Dendritic cell treated with granulocyte-macrophage colony-stimulating factor and Interleukin-4, amounts not matched to agents 40 ng/mL and 50 ng/mL, for 4 days (primary cell): ENCODE data around the gene PALLD.
"Not testable (repeated sequence)": the region's sequence is repeated elsewhere in the genome, so short reads cannot be mapped to it uniquely, and the experiment has no call there.

Source experiments
- H3K27ac Mint-ChIP-seq: one replicate; pipeline ENCODE4 v1.8.0; 2022; ENCODE audit warnings: mild to moderate bottlenecking, mixed read lengths
- H3K27me3 Mint-ChIP-seq: one replicate; pipeline ENCODE4 v1.8.0; 2022; ENCODE audit warnings: mild to moderate bottlenecking, mixed read lengths
- H3K36me3 Mint-ChIP-seq: one replicate; pipeline ENCODE4 v1.8.0; 2022; ENCODE audit warnings: low read depth, mixed read lengths
- H3K4me1 Mint-ChIP-seq: one replicate; pipeline ENCODE4 v1.8.0; 2022; ENCODE audit warnings: low read depth, mixed read lengths
- H3K4me3 Mint-ChIP-seq: one replicate; pipeline ENCODE4 v1.8.0; 2022; ENCODE audit warnings: mild to moderate bottlenecking, moderate library complexity, mixed read lengths
- H3K9me3 Mint-ChIP-seq: one replicate; pipeline ENCODE4 v1.8.0; 2022; ENCODE audit warnings: mixed read lengths
- intact Hi-C: fragments of 100-400 bp; cut with micrococcal nuclease; formaldehyde crosslinking; loops from one replicate; pipeline ENCODE4 v1.15.0; 2022

The PALLD gene

DNA sequence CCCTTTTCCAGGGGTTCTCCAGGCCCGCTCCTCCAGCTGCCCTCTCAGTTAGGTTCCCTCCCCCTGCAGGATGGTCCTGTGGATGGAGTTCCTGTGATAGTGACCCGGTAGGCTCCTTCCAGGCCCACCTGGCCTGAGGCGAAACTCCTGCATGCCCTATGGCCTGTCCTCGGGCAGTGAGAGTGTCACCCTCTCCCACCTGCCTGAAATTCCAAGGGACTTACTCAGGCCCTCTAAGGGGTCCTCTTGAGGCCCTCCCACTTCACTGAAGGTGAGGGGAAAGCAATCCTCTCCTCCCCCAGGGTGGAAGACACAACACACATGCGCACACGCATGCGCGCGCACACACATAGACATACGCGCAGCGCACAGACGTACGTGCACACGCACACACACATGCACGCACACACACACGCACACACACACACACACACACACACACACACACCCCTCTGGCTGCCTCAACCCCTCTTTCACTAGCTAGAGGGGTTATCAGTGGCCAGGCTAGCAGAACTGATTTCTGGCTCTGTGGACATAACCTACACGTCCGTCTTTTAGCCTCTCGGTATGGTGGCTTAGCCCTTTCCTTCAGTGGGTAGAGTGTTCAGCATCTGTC, 297.3 kb downstream of the PALLD start:
- H3K9me3 Mint-ChIP-seq, result peaks cover 9% of the 10 kb centered on the region

DNA sequence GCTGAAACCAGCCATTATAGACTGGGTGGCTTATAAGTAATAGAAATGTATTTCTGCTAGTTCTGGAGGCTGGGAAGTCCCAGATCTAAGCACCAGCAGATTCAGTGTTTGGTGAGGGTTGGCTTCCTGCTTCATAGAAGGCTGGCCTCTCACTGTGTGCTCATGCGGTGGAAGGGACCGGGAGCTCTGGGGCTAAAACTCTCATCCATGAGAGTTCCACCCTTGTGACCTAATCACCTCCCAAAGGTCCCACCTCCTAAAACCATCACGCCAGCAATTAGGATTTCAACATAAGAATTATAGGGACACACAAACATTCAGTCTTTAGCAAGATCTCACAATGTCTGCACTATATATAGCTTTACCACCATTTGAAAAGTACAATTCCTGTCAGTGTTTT, 298.0 kb downstream of the PALLD start:
- H3K36me3 Mint-ChIP-seq, result peaks cover 8% of the 10 kb centered on the region
- intact Hi-C loops, result loop anchor here (5.0 kb wide), 1 partner anchor 33 kb away; no protein-coding TSS in a partner anchor
- H3K4me3 Mint-ChIP-seq, result no peak overlapping the region
- peak overlapping the region; percentile 40 for H3K27ac Mint-ChIP-seq
- H3K27me3 Mint-ChIP-seq, result no peaks in the 10 kb centered on the region
- peaks cover 9% of the 10 kb centered on the region for H3K9me3 Mint-ChIP-seq
- peaks cover 54% of the 10 kb centered on the region for H3K4me1 Mint-ChIP-seq

More for the DNA sequence above, 297.3 kb downstream of the PALLD start:
- intact Hi-C loops, result no loop called here
- Mint-ChIP-seq H3K36me3 (peaks cover 8% of the 10 kb centered on the region), H3K27me3 (no peaks in the 10 kb centered on the region), H3K4me3 (no peak overlapping the region), H3K4me1 (peaks cover 57% of the 10 kb centered on the region), H3K27ac (peak overlapping the region; percentile 40)

DNA sequence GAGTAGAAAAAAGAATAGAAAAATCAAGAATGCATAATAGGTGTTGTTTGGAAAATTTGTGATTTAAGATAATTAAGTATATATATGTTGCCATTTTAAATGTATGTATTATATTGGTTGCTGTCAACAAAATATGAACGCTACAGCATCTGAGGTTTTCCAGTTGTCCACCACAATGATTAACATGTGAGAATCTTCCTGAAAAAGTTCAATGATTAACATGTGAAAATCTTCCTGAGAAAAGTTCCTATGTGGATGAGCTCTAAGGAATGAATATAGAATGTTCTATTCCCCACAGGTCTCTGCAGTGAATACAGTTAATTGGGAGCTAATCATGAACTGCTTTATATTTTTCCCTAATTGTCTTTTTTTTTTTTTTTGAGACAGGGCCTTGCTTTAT, 298.5 kb downstream of the PALLD start:
- H3K27me3 Mint-ChIP-seq, result no peaks in the 10 kb centered on the region
- peaks cover 9% of the 10 kb centered on the region for H3K9me3 Mint-ChIP-seq
- no peak overlapping the region for H3K27ac Mint-ChIP-seq
- peaks cover 8% of the 10 kb centered on the region for H3K36me3 Mint-ChIP-seq
- H3K4me1 Mint-ChIP-seq, result peaks cover 49% of the 10 kb centered on the region
- intact Hi-C loops, result loop anchor here (5.0 kb wide), 1 partner anchor 33 kb away; no protein-coding TSS in a partner anchor
- H3K4me3 Mint-ChIP-seq, result no peak overlapping the region

DNA sequence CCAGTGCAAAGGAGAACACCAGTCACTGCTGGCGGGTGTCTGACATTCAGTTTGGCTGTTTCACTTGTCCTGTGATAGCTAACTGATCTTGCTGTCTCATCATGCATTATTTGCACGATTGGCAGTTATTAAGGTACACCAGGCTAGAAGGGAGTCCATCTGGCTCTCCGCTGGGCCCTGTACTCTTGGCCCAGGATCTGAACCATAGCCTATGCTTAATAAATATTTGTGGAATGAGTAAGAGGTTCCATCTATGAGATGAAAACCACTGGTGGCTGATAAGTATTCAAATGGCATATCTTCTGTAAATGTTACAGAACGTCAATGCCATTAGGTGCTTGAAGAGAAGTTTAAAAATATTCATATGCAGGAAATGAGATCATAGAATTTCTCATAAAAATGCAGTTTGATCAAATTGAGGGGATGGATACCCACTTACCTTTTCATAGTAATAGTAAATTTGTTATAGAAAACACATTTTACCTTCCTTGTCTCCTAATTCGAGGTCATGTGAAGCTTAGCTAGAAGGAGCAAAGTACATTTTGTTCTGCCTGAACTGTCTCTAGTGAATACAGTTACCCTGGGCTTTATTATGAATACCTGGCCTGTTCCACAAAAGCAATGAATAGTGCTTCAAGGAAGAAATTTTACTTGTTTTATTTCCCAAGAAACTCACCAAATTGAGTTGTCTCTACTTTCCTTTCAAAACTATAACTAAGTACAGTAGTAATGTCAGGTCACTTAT, 299.7 kb downstream of the PALLD start:
- Mint-ChIP-seq H3K27ac (peak overlapping the region; percentile 43), H3K4me3 (no peak overlapping the region), H3K4me1 (peaks cover 37% of the 10 kb centered on the region), H3K27me3 (no peaks in the 10 kb centered on the region), H3K9me3 (peaks cover under 1% of the 10 kb centered on the region), H3K36me3 (no peaks in the 10 kb centered on the region)
- intact Hi-C loops, result loop anchor here (2.0 to 5.0 kb wide), 2 partner anchors 34 to 36 kb away; no protein-coding TSS in a partner anchor

DNA sequence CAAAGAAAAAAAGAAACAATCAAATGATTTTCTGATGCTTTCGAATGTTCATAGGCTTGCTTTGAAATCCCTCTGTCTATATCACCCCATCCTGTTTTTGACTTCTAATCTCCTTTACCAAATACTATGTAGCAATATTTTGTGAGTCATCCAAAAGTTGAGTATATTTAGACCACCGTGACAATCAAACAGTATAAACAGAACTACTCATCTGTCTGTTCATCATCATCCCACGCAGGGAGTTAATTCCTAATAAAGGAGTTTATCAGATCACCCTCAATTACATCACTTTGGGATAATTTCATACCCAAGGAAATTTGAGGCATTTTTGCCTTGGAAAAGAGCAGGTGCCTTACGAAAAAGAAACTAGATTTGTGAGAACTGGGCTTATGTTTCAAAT, 300.3 kb downstream of the PALLD start:
- peaks cover 38% of the 10 kb centered on the region for H3K4me1 Mint-ChIP-seq
- no peaks in the 10 kb centered on the region for H3K36me3 Mint-ChIP-seq
- no peak overlapping the region for H3K4me3 Mint-ChIP-seq
- H3K27ac Mint-ChIP-seq, result peak overlapping the region; percentile 43
- no peaks in the 10 kb centered on the region for H3K27me3 Mint-ChIP-seq
- intact Hi-C loops, result loop anchor here (2.0 to 5.0 kb wide), 2 partner anchors 35 to 36 kb away; no protein-coding TSS in a partner anchor
- H3K9me3 Mint-ChIP-seq, result no peaks in the 10 kb centered on the region

DNA sequence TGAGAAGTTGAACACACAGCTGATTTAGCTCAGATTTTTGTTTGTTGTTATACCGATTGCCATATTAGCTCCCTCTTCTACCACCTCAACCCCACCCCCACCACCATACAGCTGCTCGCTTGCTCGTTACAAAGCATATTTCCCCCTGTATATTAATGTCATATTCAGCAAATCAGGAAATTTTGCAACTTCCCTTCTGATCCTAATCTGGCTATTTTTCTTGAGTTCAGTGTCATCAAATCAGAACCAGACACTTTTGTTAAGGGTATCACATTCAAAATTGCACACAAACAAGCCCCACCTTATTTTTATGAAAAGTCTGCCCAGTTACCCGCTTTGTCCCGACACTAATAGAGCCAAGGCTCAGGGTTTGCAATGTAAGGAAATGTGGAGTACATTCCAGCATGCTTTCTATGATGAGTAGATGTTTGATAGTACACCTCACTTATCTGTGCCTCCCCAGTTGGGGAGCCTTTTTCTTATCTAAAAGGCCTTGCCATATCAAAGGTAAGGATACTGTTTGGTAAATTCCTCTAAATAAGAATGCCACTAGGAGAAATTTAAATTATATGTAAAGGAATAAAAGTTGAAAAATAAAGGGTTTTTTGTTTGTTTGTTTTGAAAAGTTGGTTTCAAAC, 301.0 kb downstream of the PALLD start:
- H3K4me1 Mint-ChIP-seq, result peaks cover 45% of the 10 kb centered on the region
- no peaks in the 10 kb centered on the region for H3K9me3 Mint-ChIP-seq
- intact Hi-C loops, result loop anchor here (2.0 to 5.0 kb wide), 2 partner anchors 35 to 36 kb away; no protein-coding TSS in a partner anchor
- no peak overlapping the region for H3K4me3 Mint-ChIP-seq
- peak overlapping the region; percentile 43 for H3K27ac Mint-ChIP-seq
- H3K27me3 Mint-ChIP-seq, result no peaks in the 10 kb centered on the region
- no peaks in the 10 kb centered on the region for H3K36me3 Mint-ChIP-seq

DNA sequence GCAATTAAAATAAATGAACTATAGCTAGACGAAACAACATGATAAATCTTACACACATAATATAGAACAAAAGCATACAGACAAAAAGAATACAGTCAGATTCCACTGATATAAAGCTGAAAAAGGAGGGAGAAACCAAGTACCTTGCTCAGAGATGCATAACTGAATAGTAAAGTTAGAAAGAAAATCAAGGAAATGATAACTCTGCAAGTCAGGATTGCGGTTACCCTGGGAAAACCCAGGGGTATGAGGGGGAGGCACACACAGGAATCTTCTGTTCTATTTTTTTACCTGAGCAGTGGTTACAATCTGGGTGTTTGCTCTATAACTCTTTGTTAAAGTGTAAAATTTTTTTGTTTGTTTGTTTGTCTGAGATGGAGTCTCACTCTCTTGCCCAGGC, 304.1 kb downstream of the PALLD start:
- H3K9me3 Mint-ChIP-seq, result no peaks in the 10 kb centered on the region
- peaks cover 45% of the 10 kb centered on the region for H3K4me1 Mint-ChIP-seq
- intact Hi-C loops, result no loop called here
- H3K36me3 Mint-ChIP-seq, result no peaks in the 10 kb centered on the region
- no peaks in the 10 kb centered on the region for H3K27me3 Mint-ChIP-seq
- H3K4me3 Mint-ChIP-seq, result no peak overlapping the region
- H3K27ac Mint-ChIP-seq, result no peak overlapping the region

DNA sequence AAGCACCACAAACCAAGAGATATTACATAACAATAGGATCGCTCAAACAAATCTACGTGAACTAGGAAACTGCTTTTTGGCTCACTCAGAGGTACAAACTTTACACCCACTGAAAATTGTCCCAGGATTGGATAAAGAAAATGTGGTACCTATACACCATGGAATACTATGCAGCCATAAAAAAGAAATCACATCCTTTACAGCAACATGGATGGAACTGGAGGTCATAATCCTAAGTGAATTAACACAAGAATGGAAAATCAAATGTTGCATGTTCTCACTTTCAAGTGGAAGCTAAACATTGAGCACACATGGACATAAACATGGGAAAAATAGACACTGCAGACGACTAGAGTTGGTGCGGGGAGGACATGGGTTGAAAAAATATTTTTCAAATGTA, 305.4 kb downstream of the PALLD start:
- intact Hi-C loops, result no loop called here
- Mint-ChIP-seq H3K36me3 (no peaks in the 10 kb centered on the region), H3K4me3 (no peak overlapping the region), H3K9me3 (no peaks in the 10 kb centered on the region), H3K27ac (no peak overlapping the region), H3K27me3 (no peaks in the 10 kb centered on the region), H3K4me1 (peaks cover 47% of the 10 kb centered on the region)

DNA sequence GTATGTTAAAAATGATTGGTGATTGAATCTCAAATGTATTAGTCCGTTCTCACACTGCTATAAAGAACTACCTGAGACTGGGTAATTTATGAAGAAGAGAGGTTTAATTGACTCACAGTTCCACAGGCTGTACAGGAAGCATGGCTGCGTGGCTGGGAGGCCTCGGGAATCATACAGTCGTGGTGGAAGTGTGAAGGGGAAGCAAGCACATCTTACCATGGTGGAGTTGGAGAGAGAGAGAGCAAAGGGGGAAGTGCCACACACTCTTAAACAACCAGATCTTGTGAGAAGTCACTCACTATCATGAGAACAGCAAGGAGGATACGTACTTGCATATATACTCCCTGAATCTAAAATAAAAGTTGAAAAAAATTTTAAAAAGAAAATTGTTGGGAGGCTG, 306.2 kb downstream of the PALLD start:
- H3K27me3 Mint-ChIP-seq, H3K36me3 Mint-ChIP-seq, H3K9me3 Mint-ChIP-seq, H3K4me3 Mint-ChIP-seq, intact Hi-C loops: not testable (repeated sequence)
- Mint-ChIP-seq H3K4me1 (peaks cover 40% of the 10 kb centered on the region), H3K27ac (peak overlapping the region; percentile 60)

DNA sequence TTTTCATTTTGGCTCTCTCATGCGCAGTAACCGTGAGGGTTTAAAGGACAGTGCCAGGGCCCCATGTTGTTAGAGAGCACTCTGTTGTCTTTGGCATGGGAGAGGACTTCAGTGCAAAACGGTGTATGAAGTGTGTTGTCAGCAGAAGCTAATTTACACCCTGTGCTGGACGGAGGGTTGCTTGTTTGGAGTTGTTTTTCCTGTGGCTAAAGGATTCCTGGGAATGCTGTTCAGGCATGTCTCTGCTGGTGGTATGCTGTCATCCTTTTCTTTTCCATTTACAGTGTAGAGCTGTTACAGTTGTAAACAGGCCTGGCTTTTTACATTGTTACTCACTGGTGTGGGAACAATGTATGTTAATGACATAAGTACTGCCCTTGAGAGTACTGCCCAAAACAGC, 306.9 kb downstream of the PALLD start:
- H3K27me3 Mint-ChIP-seq, result no peaks in the 10 kb centered on the region

DNA sequence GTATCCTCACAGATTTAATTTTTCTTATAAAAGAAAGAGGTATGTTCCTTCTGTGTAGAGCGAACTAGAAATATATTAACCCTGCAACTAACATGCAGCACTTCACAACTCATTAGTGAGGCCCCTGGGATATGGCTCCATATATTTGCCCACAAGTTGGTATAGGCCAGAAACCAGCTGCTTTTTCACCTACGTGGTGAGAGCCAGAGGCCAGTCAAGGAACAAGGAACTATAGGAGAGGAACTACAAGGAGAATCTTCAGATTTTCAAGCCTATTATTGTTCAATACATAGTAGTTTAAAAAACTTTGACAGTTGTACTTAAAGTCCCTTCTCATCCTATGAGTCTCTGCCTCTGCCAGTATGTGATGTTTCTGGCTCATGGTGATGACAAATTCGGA, 307.3 kb downstream of the PALLD start:
- intact Hi-C loops, result no loop called here
- Mint-ChIP-seq H3K27me3 (no peaks in the 10 kb centered on the region), H3K27ac (no peak overlapping the region)

More for the DNA sequence above, 306.9 kb downstream of the PALLD start:
- no peaks in the 10 kb centered on the region for H3K36me3 Mint-ChIP-seq
- H3K27ac Mint-ChIP-seq, result peak overlapping the region; percentile 60
- intact Hi-C loops, result no loop called here
- H3K4me1 Mint-ChIP-seq, result peaks cover 40% of the 10 kb centered on the region
- no peaks in the 10 kb centered on the region for H3K9me3 Mint-ChIP-seq
- H3K4me3 Mint-ChIP-seq, result no peak overlapping the region

DNA sequence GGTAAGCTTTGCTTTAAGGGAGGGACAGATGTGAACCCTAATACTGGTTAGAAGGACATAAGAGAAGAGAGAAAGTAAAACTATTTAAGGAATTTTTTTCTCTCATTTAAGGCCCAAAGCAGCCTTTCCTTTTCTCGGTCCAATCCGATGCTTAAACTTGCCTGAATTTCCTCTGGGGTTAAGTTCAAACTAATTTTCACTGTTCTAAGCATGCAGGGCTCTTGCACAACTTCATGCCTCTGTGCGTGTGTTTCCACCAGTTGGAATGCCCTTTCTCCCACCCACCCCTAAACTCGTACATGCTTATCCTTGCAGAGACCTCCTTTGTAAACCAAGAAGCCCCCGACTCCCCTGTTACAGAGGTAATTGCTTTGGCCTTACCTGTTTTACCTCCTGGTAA, 308.5 kb downstream of the PALLD start:
- Mint-ChIP-seq H3K27me3 (peaks cover 4% of the 10 kb centered on the region), H3K4me1 (peaks cover 40% of the 10 kb centered on the region), H3K36me3 (no peaks in the 10 kb centered on the region), H3K27ac (no peak overlapping the region), H3K4me3 (no peak overlapping the region), H3K9me3 (no peaks in the 10 kb centered on the region)
- intact Hi-C loops, result no loop called here

More for the DNA sequence above, 307.3 kb downstream of the PALLD start:
- Mint-ChIP-seq H3K4me1 (peaks cover 40% of the 10 kb centered on the region), H3K9me3 (no peaks in the 10 kb centered on the region), H3K36me3 (no peaks in the 10 kb centered on the region), H3K4me3 (no peak overlapping the region)

DNA sequence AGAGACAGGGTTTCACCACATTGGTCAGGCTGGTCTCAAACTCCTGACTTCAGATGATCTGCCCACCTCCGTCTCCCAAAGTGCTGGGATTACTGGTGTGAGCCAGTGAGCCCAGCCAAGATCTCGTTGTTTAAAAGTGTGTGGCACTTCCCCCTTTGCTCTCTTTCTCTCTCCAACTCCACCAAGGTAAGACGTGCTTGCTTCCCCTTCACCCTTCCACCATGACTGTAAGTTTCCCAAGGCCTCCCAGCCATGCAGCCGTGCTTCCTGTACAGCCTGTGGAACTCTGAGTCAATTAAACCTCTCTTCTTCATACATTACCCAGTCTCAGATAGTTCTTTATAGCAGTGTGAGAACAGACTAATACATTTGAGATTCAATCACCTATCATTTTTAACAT, 309.4 kb downstream of the PALLD start:
- H3K36me3 Mint-ChIP-seq, H3K27ac Mint-ChIP-seq, H3K4me3 Mint-ChIP-seq, H3K27me3 Mint-ChIP-seq, H3K9me3 Mint-ChIP-seq, intact Hi-C loops: not testable (repeated sequence)
- H3K4me1 Mint-ChIP-seq, result peaks cover 40% of the 10 kb centered on the region

DNA sequence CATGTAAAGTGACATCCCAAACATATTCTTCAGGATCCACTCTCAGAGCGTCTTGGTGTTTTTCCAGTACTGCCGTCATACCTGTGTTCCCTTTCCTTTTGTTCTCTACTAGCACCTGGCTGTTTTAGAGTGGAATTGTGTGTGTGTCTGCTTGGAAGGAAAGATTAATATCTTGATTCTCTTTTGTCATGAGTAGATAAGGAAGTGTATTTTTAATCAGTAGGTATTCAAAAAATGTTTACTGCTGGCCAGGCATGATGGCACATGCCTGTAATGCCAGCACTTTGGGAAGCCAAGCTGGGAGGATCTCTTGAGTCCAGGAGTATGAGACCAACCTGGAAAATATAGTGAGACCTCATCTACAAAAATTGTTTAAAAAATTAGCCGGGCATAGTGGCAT, 314.4 kb downstream of the PALLD start:
- H3K27me3 Mint-ChIP-seq, result peaks cover 17% of the 10 kb centered on the region

More for the DNA sequence above, 314.4 kb downstream of the PALLD start:
- Mint-ChIP-seq H3K36me3 (no peaks in the 10 kb centered on the region), H3K4me3 (no peak overlapping the region), H3K27ac (no peak overlapping the region), H3K9me3 (no peaks in the 10 kb centered on the region), H3K4me1 (peaks cover 12% of the 10 kb centered on the region)
- intact Hi-C loops, result no loop called here
